ENCODE measurements around the gene CEP120.
"Not testable (repeated sequence)": the region's sequence is repeated elsewhere in the genome, so short reads cannot be mapped to it uniquely, and the experiment has no call there.

The CEP120 gene

GRCh38 chr5:123428521-123429220 lies 5.5 kb upstream of the CEP120 start:
- H3K27me3 ChIP-seq (replicated peaks; ENCODE audit: control insufficient read depth, insufficient read depth, low read length, poor library complexity, severe bottlenecking), result no peaks in the 10 kb centered on the region
- H3K36me3 ChIP-seq (ENCODE audit: control insufficient read depth, insufficient read depth, low read length), result no peaks in the 10 kb centered on the region
- H3K4me3 ChIP-seq (ENCODE audit: insufficient read depth, low read depth, low read length, poor library complexity, severe bottlenecking), result no peak overlapping the region
- no peak overlapping the region for H3K27ac ChIP-seq (ENCODE audit: insufficient read depth, low read length, poor library complexity, severe bottlenecking)
- peaks cover 6% of the 10 kb centered on the region for H3K4me1 ChIP-seq (ENCODE audit: control insufficient read depth, insufficient read depth, low read length, poor library complexity, severe bottlenecking)
- no peaks in the 10 kb centered on the region for H3K9me3 ChIP-seq (ENCODE audit: control insufficient read depth, low read length)
- no peak for DNase-seq

- no peak overlapping the region for H3K4me3 ChIP-seq (ENCODE audit: insufficient read depth, low read depth, low read length, poor library complexity, severe bottlenecking)
- no peak for DNase-seq
- H3K9me3 ChIP-seq (ENCODE audit: control insufficient read depth, low read length), result no peaks in the 10 kb centered on the region
- H3K36me3 ChIP-seq (ENCODE audit: control insufficient read depth, insufficient read depth, low read length), result no peaks in the 10 kb centered on the region
- no peaks in the 10 kb centered on the region for H3K27me3 ChIP-seq (replicated peaks; ENCODE audit: control insufficient read depth, insufficient read depth, low read length, poor library complexity, severe bottlenecking)
- no peak overlapping the region for H3K27ac ChIP-seq (ENCODE audit: insufficient read depth, low read length, poor library complexity, severe bottlenecking)
- peaks cover 6% of the 10 kb centered on the region for H3K4me1 ChIP-seq (ENCODE audit: control insufficient read depth, insufficient read depth, low read length, poor library complexity, severe bottlenecking)
Measured at GRCh38 chr5:123427281-123427680, 4.1 kb upstream of the CEP120 start.

- DNase-seq, result no peak
- no peak overlapping the region for H3K4me3 ChIP-seq (ENCODE audit: insufficient read depth, low read depth, low read length, poor library complexity, severe bottlenecking)
- no peaks in the 10 kb centered on the region for H3K9me3 ChIP-seq (ENCODE audit: control insufficient read depth, low read length)
- H3K4me1 ChIP-seq (ENCODE audit: control insufficient read depth, insufficient read depth, low read length, poor library complexity, severe bottlenecking), result peaks cover 6% of the 10 kb centered on the region
- no peaks in the 10 kb centered on the region for H3K27me3 ChIP-seq (replicated peaks; ENCODE audit: control insufficient read depth, insufficient read depth, low read length, poor library complexity, severe bottlenecking)
- no peaks in the 10 kb centered on the region for H3K36me3 ChIP-seq (ENCODE audit: control insufficient read depth, insufficient read depth, low read length)
- no peak overlapping the region for H3K27ac ChIP-seq (ENCODE audit: insufficient read depth, low read length, poor library complexity, severe bottlenecking)
Measured at GRCh38 chr5:123425431-123425830, 2.2 kb upstream of the CEP120 start.

- Histone ChIP-seq H3K36me3 (ENCODE audit: control insufficient read depth, insufficient read depth, low read length) (peaks cover 2% of the 10 kb centered on the region), H3K9me3 (ENCODE audit: control insufficient read depth, low read length) (no peaks in the 10 kb centered on the region), H3K4me3 (ENCODE audit: insufficient read depth, low read depth, low read length, poor library complexity, severe bottlenecking) (peak overlapping the region; percentile 76), H3K4me1 (ENCODE audit: control insufficient read depth, insufficient read depth, low read length, poor library complexity, severe bottlenecking) (peaks cover 6% of the 10 kb centered on the region), H3K27ac (ENCODE audit: insufficient read depth, low read length, poor library complexity, severe bottlenecking) (peak overlapping the region; percentile 95), H3K27me3 (replicated peaks; ENCODE audit: control insufficient read depth, insufficient read depth, low read length, poor library complexity, severe bottlenecking) (no peaks in the 10 kb centered on the region)
- DNase-seq, result peak in 1 of 3 donors; percentile 8
Measured at GRCh38 chr5:123422433-123423277, 548 bp downstream of the CEP120 start.

- Histone ChIP-seq H3K4me3 (ENCODE audit: insufficient read depth, low read depth, low read length, poor library complexity, severe bottlenecking) (peak overlapping the region; percentile 76), H3K36me3 (ENCODE audit: control insufficient read depth, insufficient read depth, low read length) (peaks cover 4% of the 10 kb centered on the region), H3K27me3 (replicated peaks; ENCODE audit: control insufficient read depth, insufficient read depth, low read length, poor library complexity, severe bottlenecking) (no peaks in the 10 kb centered on the region), H3K4me1 (ENCODE audit: control insufficient read depth, insufficient read depth, low read length, poor library complexity, severe bottlenecking) (peaks cover 6% of the 10 kb centered on the region), H3K9me3 (ENCODE audit: control insufficient read depth, low read length) (no peaks in the 10 kb centered on the region), H3K27ac (ENCODE audit: insufficient read depth, low read length, poor library complexity, severe bottlenecking) (no peak overlapping the region)
- no peak for DNase-seq
Measured at GRCh38 chr5:123421773-123422172, 1.4 kb downstream of the CEP120 start.

GRCh38 chr5:123414974-123415373 lies 8.2 kb downstream of the CEP120 start:
- H3K36me3 ChIP-seq (ENCODE audit: control insufficient read depth, insufficient read depth, low read length), result peaks cover 58% of the 10 kb centered on the region
- no peak for DNase-seq

GRCh38 chr5:123412206-123412605 lies 11.0 kb downstream of the CEP120 start:
- Histone ChIP-seq H3K27ac (ENCODE audit: insufficient read depth, low read length, poor library complexity, severe bottlenecking) (no peak overlapping the region), H3K4me3 (ENCODE audit: insufficient read depth, low read depth, low read length, poor library complexity, severe bottlenecking) (no peak overlapping the region), H3K9me3 (ENCODE audit: control insufficient read depth, low read length) (no peaks in the 10 kb centered on the region), H3K4me1 (ENCODE audit: control insufficient read depth, insufficient read depth, low read length, poor library complexity, severe bottlenecking) (no peaks in the 10 kb centered on the region), H3K27me3 (replicated peaks; ENCODE audit: control insufficient read depth, insufficient read depth, low read length, poor library complexity, severe bottlenecking) (no peaks in the 10 kb centered on the region), H3K36me3 (ENCODE audit: control insufficient read depth, insufficient read depth, low read length) (peaks cover 54% of the 10 kb centered on the region)
- DNase-seq, result no peak

More at GRCh38 chr5:123414974-123415373, 8.2 kb downstream of the CEP120 start:
- no peaks in the 10 kb centered on the region for H3K9me3 ChIP-seq (ENCODE audit: control insufficient read depth, low read length)
- H3K4me3 ChIP-seq (ENCODE audit: insufficient read depth, low read depth, low read length, poor library complexity, severe bottlenecking), result no peak overlapping the region
- H3K27me3 ChIP-seq (replicated peaks; ENCODE audit: control insufficient read depth, insufficient read depth, low read length, poor library complexity, severe bottlenecking), result no peaks in the 10 kb centered on the region
- no peaks in the 10 kb centered on the region for H3K4me1 ChIP-seq (ENCODE audit: control insufficient read depth, insufficient read depth, low read length, poor library complexity, severe bottlenecking)
- H3K27ac ChIP-seq (ENCODE audit: insufficient read depth, low read length, poor library complexity, severe bottlenecking), result no peak overlapping the region

- not testable (repeated sequence) for H3K27ac ChIP-seq (ENCODE audit: insufficient read depth, low read length, poor library complexity, severe bottlenecking); DNase-seq
- peaks cover 43% of the 10 kb centered on the region for H3K36me3 ChIP-seq (ENCODE audit: control insufficient read depth, insufficient read depth, low read length)
Measured at GRCh38 chr5:123401999-123402398, 21.2 kb downstream of the CEP120 start.

GRCh38 chr5:123401320-123401719 lies 21.9 kb downstream of the CEP120 start:
- Histone ChIP-seq H3K36me3 (ENCODE audit: control insufficient read depth, insufficient read depth, low read length) (peaks cover 49% of the 10 kb centered on the region), H3K4me1 (ENCODE audit: control insufficient read depth, insufficient read depth, low read length, poor library complexity, severe bottlenecking) (no peaks in the 10 kb centered on the region), H3K27me3 (replicated peaks; ENCODE audit: control insufficient read depth, insufficient read depth, low read length, poor library complexity, severe bottlenecking) (no peaks in the 10 kb centered on the region), H3K4me3 (ENCODE audit: insufficient read depth, low read depth, low read length, poor library complexity, severe bottlenecking) (no peak overlapping the region), H3K27ac (ENCODE audit: insufficient read depth, low read length, poor library complexity, severe bottlenecking) (no peak overlapping the region), H3K9me3 (ENCODE audit: control insufficient read depth, low read length) (no peaks in the 10 kb centered on the region)
- DNase-seq, result no peak

More at GRCh38 chr5:123401999-123402398, 21.2 kb downstream of the CEP120 start:
- not testable (repeated sequence) for H3K27me3 ChIP-seq (replicated peaks; ENCODE audit: control insufficient read depth, insufficient read depth, low read length, poor library complexity, severe bottlenecking); H3K9me3 ChIP-seq (ENCODE audit: control insufficient read depth, low read length); H3K4me3 ChIP-seq (ENCODE audit: insufficient read depth, low read depth, low read length, poor library complexity, severe bottlenecking); H3K4me1 ChIP-seq (ENCODE audit: control insufficient read depth, insufficient read depth, low read length, poor library complexity, severe bottlenecking)

- not testable (repeated sequence) for H3K9me3 ChIP-seq (ENCODE audit: control insufficient read depth, low read length); H3K4me1 ChIP-seq (ENCODE audit: control insufficient read depth, insufficient read depth, low read length, poor library complexity, severe bottlenecking); DNase-seq; H3K27me3 ChIP-seq (replicated peaks; ENCODE audit: control insufficient read depth, insufficient read depth, low read length, poor library complexity, severe bottlenecking); H3K27ac ChIP-seq (ENCODE audit: insufficient read depth, low read length, poor library complexity, severe bottlenecking); H3K4me3 ChIP-seq (ENCODE audit: insufficient read depth, low read depth, low read length, poor library complexity, severe bottlenecking)
- H3K36me3 ChIP-seq (ENCODE audit: control insufficient read depth, insufficient read depth, low read length), result peaks cover 49% of the 10 kb centered on the region
Measured at GRCh38 chr5:123400870-123401291, 22.3 kb downstream of the CEP120 start.
